ENCODE measurements around the gene PLCB3.

Gene PLCB3

GRCh38 chr11:64251016-64251752 is at the start of gene PLCB3:
PLCB3 (plus strand) TSS chr11:64251530; CDS start chr11:64251650, 120 bp downstream.
- DNase-seq: peak; percentile 9

- DNase-seq: no peak
Measured at GRCh38 chr11:64201543-64201942, 49.8 kb upstream of the PLCB3 start.

GRCh38 chr11:64202992-64203391 is 48.3 kb upstream of the PLCB3 start:
- no peak for DNase-seq

- DNase-seq: no peak
Measured at GRCh38 chr11:64203421-64204079, 47.8 kb upstream of the PLCB3 start.

GRCh38 chr11:64204080-64204440 is 47.3 kb upstream of the PLCB3 start:
- no peak for DNase-seq

- peak; percentile 91 for DNase-seq
Measured at GRCh38 chr11:64204464-64204989, 46.8 kb upstream of the PLCB3 start.

- DNase-seq: peak; percentile 81
Measured at GRCh38 chr11:64206457-64207255, 44.7 kb upstream of the PLCB3 start, which contains the start of gene FERMT3. FERMT3 (plus strand) TSS chr11:64206721; CDS start chr11:64207365, 644 bp downstream.

GRCh38 chr11:64207256-64208085 is 43.9 kb upstream of the PLCB3 start:
- DNase-seq: peak; percentile 92

GRCh38 chr11:64208086-64208795 is 43.1 kb upstream of the PLCB3 start:
- DNase-seq: no peak

- no peak for DNase-seq
Measured at GRCh38 chr11:64208796-64209562, 42.4 kb upstream of the PLCB3 start.

GRCh38 chr11:64209563-64209843 is 41.8 kb upstream of the PLCB3 start:
- DNase-seq: no peak

GRCh38 chr11:64210301-64211020 is 40.9 kb upstream of the PLCB3 start:
- no peak for DNase-seq

GRCh38 chr11:64211181-64211872 is 40.0 kb upstream of the PLCB3 start:
- DNase-seq: no peak

- DNase-seq: no peak
Measured at GRCh38 chr11:64216879-64217278, 34.5 kb upstream of the PLCB3 start.

- no peak for DNase-seq
Measured at GRCh38 chr11:64218628-64219353, 32.5 kb upstream of the PLCB3 start.

GRCh38 chr11:64219354-64219684 is 32.0 kb upstream of the PLCB3 start:
- DNase-seq: no peak

- no peak for DNase-seq
Measured at GRCh38 chr11:64219755-64220154, 31.6 kb upstream of the PLCB3 start.

GRCh38 chr11:64220271-64220670 is 31.1 kb upstream of the PLCB3 start:
- DNase-seq: no peak

GRCh38 chr11:64220798-64221197 is 30.5 kb upstream of the PLCB3 start:
- DNase-seq: no peak
